Muscle of back (tissue), 11 donors: ENCODE results near the gene TEX2. TPM values are rescaled to one million over a fixed set of nuclear protein-coding genes. Genes with fewer than 3 reads are reported as not detected.
A peak's percentile ranks its signal among the peaks of the same experiment; 100 is the strongest.

Experiments
- DNase-seq, 3 donors: peaks; one replicate each; pipeline versions ENCODE4 v3.0.0 to v3.0.0-alpha.2; 2013
- polyA plus RNA-seq, 10 donors: library from polyadenylated mRNA; unstranded; fragments of 120-200 nt; gene quantifications; one replicate each; pipeline ENCODE4 v1.2.1, GENCODE V29; 2013; ENCODE audit not compliant: insufficient read length in 10 of 10

Gene TEX2
- polyA plus RNA-seq, 10 donors: 17.9 to 24.7 (median 20.8) TPM

DNA sequence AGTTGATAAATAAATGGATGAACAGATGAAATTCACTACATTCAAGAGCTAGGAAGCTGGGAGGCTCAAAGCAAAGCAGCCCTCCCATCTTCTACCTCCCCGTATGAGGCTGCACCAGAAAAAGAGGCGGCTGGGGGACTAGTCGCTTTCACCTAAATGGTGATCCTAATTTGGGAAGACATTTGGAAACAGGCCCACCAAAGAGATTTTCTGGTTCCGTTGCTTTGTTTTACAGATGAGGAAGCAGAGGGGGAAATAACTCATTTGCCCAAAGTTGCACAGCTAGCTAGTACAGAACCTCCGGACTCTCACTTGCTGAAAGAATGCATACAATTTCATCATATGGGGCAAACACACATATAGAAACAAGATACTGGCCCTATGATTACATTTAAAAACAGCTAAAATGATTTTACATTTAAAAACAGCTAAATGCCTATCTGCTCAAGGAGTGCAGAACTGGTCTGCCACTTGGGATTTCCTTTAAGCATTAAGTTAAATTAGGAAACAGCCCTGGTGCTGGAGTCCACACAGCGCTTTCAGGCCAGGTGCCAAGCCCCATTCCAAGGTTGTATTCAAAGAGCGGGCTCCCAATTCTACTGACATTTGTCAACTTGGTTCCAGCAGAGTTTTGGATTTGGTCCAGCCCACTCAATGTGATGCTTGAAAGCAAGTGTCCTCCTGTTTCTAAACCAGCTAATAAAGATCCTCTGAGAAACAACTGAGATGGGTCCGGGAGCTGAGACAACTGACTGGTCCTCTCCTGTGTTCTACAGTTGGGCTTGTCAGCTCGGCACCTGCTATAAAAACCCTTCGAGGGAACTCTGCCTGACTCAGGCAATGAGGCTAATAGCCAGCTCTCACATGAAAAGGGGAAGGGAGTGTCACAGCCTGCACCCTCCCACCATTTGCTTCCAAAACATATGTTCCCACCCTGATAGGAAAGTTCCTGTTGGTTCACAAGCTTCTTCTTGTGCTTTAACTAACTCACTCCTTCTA lies 144.8 kb downstream of the TEX2 start:
- DNase-seq: peak; percentile 34 to 56 (median 53)

DNA sequence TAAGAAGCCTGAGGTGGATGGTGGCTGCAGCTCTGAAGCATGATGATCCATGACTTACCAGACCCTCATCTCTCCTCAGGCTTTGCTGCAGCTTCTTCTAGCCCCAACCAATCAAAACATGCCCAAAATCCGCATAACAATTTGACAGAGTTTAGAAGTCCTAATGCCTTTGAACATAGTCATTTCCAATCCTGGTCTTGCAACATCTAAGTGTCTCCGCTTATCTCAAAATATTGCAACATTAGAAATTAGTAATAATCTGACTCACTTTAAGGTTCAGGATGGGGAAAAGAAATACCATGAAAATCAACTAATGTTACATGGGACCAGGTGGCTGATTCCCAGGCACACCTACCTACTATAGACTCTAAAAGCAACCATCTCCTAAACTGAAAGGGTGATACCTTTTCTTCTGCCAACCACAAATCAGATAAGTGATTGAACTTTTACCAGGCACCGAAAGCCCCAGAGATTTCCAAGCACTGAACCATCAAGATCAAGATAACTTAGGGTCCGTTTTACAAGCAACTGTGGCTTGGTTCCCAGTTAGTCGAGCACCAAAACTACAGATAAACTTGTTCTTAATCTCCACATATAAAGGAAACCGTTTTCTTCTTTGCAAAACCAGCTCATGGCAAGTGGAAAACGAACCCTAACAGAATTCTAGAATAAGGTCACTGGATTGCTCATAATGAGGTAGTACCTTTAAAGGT lies 147.1 kb downstream of the TEX2 start:
- peak in 1 of 3 donors; percentile 65 for DNase-seq

DNA sequence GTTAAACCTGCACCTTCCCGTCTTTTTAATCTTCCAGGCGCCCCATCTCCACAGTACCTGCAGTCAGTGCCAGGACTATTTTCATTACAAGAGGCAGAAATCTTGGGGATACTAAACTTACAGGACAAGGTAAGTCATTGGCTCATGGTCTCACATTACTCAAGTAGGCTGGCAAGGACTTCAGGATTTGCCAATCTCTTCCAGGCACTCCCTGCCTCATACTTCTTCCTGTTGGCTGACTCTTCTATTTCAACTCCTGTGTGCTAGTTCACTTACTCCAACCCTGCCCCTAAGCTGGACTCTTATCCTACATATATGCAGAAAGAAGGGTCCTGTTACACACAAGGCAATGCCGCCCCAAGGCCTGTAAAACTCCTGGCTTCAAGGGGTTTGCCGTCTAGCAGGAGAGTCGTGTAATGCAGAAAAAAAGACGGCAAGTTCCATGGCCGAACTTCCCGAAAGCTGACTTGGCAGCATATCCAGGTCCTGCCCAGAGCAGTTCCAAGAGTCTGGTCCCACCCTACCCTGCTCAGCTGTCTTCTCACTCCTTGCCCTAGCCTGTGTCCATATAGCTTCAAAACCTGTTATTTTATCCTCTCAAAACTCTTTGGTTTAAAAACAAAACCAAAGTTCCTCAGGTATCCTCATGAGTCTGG lies 147.9 kb downstream of the TEX2 start:
- no peak for DNase-seq

DNA sequence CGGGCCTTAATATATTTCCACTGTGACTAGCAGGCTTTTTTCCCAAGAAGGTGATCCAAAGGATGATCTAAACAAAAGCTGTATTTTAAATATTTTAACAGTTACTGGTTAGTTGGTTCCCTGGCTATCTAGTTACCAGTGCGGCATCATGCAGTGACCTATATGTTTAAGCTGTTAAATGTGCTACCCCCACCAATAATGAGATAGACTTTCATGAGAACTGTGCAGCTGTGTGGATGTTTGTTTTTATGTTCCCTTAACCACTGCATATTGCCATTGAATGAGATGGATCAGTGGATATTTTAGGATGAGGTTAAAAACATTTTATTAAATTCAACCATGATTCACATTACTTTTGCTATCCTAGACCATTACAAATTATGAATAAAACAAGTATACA lies 150.1 kb downstream of the TEX2 start:
- DNase-seq: no peak

DNA sequence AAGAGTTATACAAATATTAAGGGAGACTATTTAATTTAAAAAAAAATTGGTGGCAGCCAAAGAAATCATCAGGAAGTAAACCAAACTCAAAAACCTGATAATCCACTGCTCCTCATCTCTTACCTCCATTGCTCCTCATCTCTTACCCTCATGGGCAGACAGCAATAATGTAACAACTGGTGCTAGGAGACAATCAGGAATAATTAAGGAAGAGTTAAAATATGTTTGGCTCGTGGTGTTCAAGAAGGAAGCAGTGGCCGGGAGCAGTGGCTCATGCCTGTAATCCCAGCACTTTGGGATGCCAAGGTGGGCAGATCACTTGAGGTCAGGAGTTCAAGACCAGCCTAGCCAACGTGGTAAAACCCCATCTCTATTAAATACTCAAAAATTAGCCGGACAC lies 151.2 kb downstream of the TEX2 start:
- DNase-seq: no peak

DNA sequence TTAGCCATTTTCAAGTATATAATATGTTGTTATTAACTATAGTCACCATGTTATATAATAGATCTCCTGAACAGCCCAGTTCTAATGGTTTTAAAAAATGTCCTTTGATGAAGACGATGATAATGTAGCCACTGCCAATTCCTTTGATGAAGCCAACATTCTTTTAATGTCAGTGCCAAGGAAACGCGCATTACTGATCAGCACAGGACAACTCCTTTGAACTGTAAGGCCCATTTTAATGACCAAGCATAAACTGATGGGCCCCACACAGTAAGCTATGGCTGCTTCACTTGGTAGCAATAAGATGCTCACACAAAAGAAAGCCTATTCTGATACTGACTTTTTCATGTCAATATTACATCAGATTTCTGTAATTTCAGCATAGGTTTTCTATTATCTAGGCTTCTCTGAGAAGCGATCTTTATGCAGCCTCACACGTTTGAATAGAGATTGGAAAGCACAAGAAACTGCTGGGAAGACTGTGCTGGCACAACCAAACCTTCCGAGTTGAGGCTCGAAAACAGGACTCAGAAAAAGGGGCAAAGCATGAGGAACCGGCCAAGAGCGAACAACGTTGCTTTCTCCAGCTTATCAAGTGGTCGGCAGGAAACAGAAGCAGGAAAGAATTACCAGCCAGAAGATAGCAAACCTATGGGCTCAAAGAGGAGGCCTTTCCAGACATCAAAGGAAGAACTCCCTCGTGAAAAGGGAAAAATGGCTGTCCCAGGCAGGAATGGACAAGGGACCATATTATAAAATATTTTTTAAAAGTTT lies 152.5 kb downstream of the TEX2 start:
- no peak for DNase-seq

DNA sequence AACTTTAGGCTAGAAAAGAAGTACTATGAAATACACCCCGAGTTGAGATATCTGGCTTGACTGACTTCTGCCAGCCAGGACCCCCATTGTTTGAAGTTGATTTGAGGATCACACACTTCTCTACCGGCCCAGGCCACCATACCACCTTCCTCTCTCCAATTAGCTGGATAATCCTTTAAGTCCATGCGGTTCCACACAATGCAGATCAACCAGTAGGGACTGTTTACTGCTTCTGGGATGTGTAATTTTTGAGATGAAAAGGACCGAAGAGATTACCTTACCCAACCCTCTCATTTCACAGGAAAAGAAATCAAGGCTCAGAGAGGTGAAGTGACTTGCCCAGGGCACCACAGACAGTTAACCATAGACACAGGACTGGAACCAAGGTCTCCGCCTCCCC lies 153.7 kb downstream of the TEX2 start:
- no peak for DNase-seq

DNA sequence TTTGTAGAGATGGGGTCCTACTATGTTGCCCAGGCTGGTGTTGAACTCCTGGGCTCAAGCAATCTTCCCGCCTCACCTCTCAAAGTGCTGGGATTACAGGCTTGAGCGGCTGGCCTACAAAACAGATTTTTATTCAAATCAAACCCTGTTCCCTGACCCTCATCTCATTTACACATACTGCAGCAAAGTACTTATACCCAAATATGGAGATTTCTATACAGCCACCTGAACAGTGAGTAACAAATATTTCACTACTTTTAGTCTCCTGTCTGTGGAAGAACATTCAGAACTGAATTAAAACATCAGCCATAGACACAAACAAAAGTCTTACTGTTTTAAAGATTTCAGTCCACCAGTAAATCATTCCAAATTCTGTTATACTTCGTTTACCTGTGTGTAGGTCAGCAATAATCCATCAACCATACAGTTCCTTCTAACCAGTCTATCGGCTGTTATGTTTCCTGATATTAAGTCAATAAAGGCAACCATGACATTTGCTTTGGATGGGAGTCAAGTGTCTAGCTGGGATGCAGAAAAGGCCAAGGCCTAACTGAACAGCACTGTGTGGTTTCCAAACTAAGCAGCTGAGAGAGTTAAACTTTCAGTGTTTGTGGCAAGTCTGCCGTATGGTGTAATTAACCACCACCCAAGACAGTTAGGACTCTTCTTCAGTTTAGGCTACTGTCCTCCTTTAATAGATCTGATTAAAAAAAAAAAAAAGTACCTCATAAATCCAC lies 155.4 kb downstream of the TEX2 start:
- no peak for DNase-seq

DNA sequence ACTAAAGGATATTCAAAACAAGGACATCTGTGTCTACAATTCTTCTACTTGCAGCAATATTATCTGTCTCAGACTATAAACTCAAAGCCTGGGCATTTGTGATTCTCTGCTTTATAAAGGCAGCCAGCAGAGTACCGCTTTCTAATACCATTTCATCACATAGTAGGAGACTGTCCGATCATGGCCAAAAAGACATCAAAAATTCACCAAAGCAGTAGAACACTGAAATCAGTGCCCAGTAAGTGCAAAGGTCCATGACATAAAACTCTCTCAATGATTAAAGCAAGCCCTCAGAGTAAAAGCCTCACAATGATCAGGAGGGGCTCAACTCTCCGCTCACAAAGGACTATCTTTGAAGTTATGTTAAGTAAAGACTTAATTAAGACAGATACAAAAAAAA lies 156.1 kb downstream of the TEX2 start:
- DNase-seq: no peak

DNA sequence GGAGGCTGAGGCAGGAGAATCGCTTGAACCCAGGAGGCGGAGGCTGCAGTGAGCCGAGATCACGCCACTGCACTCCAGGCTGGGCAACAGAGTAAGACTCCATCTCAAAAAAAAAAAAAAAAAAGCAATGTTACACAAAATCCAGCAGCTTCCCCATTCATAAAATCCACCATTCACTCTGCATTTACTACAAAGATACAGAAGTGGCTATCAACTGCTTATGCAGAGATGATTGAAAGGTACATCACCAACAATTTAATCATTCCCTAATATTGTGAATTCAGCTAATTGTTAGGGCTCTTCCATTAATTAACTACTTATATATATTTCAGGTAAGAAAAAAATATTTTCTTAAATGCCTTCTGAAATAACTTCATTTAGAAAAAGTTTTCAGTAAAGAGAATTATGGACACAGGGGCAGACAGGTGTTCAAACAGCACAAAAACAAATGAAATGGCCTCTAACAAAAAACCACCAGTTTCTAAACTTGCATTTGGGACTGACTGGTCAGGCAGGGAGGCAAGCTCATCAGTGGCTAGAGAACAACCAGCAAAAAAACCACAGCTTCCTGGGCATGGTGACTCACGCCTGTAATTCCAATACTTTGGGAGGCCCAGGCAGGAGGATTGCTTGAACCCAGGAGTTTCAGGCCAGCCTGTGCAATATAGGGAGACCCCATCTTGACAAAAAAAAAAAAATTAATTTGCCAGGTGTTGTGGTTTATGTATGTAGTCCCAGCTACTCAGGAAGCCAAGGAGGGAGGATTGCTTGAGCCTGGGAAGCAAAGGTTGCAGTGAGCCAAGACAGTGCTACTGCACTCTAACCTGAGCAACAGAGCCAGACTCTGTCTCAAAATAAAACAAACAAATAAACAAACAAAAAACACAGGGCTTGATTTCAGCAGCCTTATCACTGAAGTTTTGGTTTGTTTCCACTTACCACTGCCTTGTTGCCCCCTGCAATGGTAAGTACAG lies 159.4 kb downstream of the TEX2 start:
- no peak for DNase-seq

DNA sequence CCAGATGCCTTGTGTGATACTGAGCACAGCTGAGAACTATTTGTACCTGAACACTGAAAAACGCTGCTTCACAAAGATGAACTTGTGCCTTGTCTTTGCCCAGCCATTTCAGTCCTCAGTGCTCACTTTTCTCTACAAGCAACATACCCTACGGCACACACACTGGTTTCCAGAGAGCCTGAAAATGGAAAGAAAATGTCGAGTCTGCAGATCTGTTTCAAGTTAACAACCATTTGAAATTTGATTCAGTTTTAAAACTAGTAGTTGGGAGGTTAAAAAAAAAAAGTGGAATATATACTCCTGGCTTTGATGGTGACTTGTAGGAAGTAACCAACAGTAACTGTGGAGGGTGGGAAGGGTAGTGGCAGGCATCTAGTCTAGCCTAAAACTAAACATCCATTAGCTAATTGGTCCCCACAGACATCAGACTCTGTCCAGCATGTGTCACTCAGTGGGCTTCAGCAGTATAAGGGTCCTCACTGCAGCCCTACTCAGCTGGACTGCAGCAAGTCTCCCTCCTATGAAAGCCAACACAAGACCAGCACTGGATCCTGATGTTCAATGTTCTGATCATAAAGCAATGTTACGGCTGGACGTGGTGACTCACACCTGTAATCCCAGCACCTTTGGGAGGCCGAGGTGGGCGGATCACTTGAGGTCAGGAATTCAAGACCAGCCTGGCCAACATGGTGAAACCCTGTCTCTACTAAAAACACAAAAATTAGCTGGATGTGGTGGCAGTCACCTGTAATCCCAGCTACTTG lies 160.3 kb downstream of the TEX2 start:
- no peak for DNase-seq

DNA sequence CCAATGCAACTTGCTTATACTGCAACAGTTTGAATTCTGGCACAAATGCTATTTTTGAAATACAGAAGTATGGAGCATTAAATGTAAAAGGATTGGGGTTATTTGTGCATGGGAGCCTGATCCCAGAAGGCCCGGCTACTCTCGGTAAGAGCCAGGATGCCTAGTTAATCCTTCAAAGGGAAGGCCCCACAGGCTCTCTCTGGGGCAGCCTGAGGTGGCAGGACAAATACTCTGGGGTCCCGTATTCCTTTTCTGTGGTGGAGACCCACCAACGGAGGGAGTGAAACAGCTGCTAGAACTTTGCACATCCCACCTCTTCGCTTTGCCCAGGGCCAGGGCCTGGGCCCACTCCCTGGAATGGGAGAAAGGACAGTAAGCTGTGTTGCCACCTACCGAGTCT lies 163.5 kb downstream of the TEX2 start:
- DNase-seq: no peak

Other genes with a start within 250 kb of the TEX2 start
- gene ICAM2, start 242.6 kb downstream of the TEX2 start, polyA plus RNA-seq: 10 to 100 TPM; 19.1 to 36.9 (median 27.9) TPM
- 1 to 10 TPM; 3.0 to 7.1 (median 5.3) TPM for gene ERN1, start 133.1 kb downstream of the TEX2 start, polyA plus RNA-seq
- gene PECAM1, start 127.6 kb upstream of the TEX2 start, polyA plus RNA-seq: 100 to 1,000 TPM; 111 to 233 (median 178) TPM
- gene MILR1, start 185.9 kb upstream of the TEX2 start, polyA plus RNA-seq: 1 to 10 TPM; 3.1 to 8.6 (median 3.7) TPM
- 10 to 100 TPM; 12.5 to 37.1 (median 19.4) TPM for gene POLG2, start 233.8 kb upstream of the TEX2 start, polyA plus RNA-seq
- gene DDX5, start 243.0 kb upstream of the TEX2 start, polyA plus RNA-seq: 100 to 1,000 TPM; 341 to 533 (median 463) TPM
- gene CEP95, start 243.7 kb upstream of the TEX2 start, polyA plus RNA-seq: 10 to 100 TPM; 30.2 to 91.3 (median 47.6) TPM